ENCODE results near the gene GPRC5D. TPM values are rescaled to one million over a fixed set of nuclear protein-coding genes. Genes with fewer than 3 reads are reported as not detected.

The GPRC5D gene
- total RNA-seq, 1 donor from 2014 or later, result 0.35 TPM

DNA sequence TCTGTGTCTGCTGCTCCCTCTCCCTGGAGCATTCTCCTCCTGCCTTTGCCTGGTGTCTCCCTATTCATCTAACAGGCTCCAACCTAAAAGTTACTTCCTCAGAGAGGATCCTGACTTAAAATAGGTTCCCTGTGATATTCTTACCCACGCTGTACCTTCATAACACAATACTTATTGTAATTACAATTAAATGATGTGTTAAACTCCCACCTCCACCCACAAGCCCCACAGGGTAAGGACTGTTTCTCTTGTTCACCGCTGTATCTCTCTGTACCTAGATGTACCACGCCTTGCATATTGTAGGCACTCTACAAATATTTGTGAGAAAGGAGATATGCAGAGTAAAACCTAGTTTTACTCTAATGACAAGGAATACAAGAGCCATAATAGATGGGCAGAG is 43.1 kb upstream of the GPRC5D start:
- DNase-seq, result no peak
- TF ChIP-seq, protein P1, sequence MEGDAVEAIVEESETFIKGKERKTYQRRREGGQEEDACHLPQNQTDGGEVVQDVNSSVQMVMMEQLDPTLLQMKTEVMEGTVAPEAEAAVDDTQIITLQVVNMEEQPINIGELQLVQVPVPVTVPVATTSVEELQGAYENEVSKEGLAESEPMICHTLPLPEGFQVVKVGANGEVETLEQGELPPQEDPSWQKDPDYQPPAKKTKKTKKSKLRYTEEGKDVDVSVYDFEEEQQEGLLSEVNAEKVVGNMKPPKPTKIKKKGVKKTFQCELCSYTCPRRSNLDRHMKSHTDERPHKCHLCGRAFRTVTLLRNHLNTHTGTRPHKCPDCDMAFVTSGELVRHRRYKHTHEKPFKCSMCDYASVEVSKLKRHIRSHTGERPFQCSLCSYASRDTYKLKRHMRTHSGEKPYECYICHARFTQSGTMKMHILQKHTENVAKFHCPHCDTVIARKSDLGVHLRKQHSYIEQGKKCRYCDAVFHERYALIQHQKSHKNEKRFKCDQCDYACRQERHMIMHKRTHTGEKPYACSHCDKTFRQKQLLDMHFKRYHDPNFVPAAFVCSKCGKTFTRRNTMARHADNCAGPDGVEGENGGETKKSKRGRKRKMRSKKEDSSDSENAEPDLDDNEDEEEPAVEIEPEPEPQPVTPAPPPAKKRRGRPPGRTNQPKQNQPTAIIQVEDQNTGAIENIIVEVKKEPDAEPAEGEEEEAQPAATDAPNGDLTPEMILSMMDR (IDR thresholded peaks at IDR 0.05), result no peak
- no peak overlapping the region for H3K4me3 Mint-ChIP-seq
- no peaks in the 10 kb centered on the region for H3K36me3 Mint-ChIP-seq (ENCODE audit: low read depth)
- no peak overlapping the region for H3K27ac Mint-ChIP-seq
- CTCF ChIA-PET, result interaction anchor here (0.6 kb wide), 1 partner anchor 9 kb away, joined by 3 read pairs; no protein-coding TSS in a partner anchor
- H3K9me3 Mint-ChIP-seq, result no peaks in the 10 kb centered on the region
- H3K4me1 Mint-ChIP-seq, result peaks cover 32% of the 10 kb centered on the region
- POLR2A ChIA-PET, result no interaction called here
- ATAC-seq (ENCODE audit: low read depth), result no peak
- H3K27me3 Mint-ChIP-seq, result no peaks in the 10 kb centered on the region
- intact Hi-C loops (cut with micrococcal nuclease), result no loop called here

DNA sequence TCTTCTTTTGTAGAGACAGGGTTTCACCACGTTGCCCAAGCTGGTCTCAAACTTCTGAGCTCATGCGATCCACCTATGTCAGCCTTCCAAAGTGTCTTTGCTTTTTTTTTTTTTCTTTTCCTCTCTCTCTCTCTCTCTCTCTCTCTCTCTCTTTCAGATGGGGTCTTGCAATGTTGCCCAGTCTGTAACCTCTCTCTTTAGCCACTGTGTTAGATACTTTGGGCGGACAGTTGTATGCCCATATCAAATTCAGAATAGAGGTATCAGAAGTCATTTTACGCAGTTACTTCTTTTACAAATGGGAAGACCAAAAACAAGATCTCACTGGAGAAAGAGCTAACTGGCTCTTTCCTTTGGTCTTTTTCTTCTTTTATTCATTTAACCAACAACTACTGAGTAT is 41.4 kb upstream of the GPRC5D start:
- Mint-ChIP-seq H3K36me3 (ENCODE audit: low read depth) (peaks cover 6% of the 10 kb centered on the region), H3K9me3 (no peaks in the 10 kb centered on the region), H3K4me3 (peak overlapping the region; percentile 36), H3K27me3 (no peaks in the 10 kb centered on the region), H3K27ac (peak overlapping the region; percentile 60), H3K4me1 (peaks cover 18% of the 10 kb centered on the region)
- ChIA-PET POLR2A (interaction anchor here (0.6 to 0.7 kb wide), 2 partner anchors 8 to 272 kb away, joined by 3 to 4 read pairs; no protein-coding TSS in a partner anchor), CTCF (no interaction called here)
- TF ChIP-seq, protein P1 (IDR thresholded peaks at IDR 0.05), result no peak
- intact Hi-C loops (cut with micrococcal nuclease), result loop anchor here (2.0 kb wide), 1 partner anchor 77 kb away; no protein-coding TSS in a partner anchor
- no peak for DNase-seq
- ATAC-seq (ENCODE audit: low read depth), result no peak

DNA sequence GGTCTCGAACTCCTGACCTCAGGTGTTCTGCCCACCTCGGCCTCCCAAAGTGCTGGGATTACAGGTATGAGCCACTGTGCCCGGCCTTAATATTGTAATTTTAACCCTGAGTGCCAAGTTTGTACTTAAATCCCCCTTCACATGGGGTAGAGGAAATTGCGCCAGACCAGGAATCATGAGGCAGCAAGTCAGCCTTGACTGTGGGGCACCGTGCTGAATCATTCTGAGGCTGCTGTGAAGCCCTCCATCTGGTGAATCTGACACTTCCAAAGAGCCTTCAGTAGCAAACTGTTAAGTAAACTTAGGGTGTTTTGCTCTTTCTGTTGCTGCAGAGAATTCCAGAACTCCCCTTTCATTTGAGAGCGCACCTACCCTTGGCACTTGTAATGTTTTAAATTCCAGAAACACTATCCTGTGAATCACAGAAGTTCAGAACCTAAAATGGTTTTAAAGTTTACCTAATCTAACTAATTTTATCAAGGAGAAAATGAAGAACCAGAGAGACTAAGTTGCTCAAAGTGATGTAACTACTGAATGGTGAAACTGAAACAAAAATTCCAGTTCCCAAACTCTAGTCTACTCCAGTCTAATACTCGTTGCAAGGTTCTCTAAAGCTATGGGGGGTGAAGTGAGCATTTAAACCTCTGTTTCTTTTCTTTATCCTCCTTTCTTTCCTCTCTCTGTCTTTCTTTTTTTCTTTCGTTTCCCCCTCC is 40.6 kb upstream of the GPRC5D start:
- Mint-ChIP-seq H3K27ac (no peak overlapping the region), H3K27me3 (no peaks in the 10 kb centered on the region), H3K4me1 (peaks cover 17% of the 10 kb centered on the region), H3K9me3 (no peaks in the 10 kb centered on the region), H3K36me3 (ENCODE audit: low read depth) (peaks cover 9% of the 10 kb centered on the region), H3K4me3 (no peak overlapping the region)
- TF ChIP-seq, protein P1 (IDR thresholded peaks at IDR 0.05), result no peak
- CTCF ChIA-PET, result no interaction called here
- POLR2A ChIA-PET, result interaction anchor here (0.7 kb wide), 1 partner anchor 271 kb away, joined by 3 read pairs; no protein-coding TSS in a partner anchor
- DNase-seq, result no peak
- intact Hi-C loops (cut with micrococcal nuclease), result loop anchor here (2.0 kb wide), 1 partner anchor 76 kb away; no protein-coding TSS in a partner anchor
- ATAC-seq (ENCODE audit: low read depth), result no peak

DNA sequence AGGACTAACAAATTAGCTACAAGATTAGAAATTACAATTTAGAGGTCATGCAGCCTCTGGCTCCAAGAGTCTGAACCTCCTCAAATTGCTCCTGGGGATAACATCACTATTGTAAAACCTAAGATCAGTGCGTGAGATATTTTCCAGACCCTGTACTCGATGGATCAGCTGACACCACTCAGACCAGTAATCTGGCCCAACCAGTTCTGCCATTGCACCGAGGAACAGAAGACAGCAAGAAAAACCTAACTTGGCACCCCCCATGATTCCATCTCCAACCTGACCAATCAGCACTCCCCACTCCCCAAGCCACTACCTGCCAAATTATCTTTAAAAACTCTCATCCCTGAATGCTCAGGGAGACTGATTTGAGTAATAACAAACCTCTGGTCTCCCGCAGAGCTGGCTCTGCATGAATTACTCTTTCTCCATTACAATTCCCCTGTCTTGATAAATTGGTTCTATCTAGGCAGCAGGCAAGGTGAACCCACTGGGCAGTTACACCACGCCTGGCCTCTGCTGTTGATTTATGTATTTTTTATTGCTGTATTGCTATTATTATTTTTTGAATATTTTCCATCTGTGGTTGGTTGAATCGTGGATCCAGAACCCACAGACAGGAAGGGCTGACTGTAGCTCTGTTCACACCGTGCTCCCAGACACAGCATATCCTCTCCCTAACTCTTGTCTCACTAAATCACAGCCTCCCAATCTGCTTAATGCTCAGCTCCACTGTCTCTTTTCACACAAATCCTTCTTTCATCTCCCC is 38.9 kb upstream of the GPRC5D start:
- CTCF ChIA-PET, result no interaction called here
- POLR2A ChIA-PET, result no interaction called here
- Mint-ChIP-seq H3K36me3 (ENCODE audit: low read depth) (peaks cover 24% of the 10 kb centered on the region), H3K27ac (no peak overlapping the region), H3K4me3 (no peak overlapping the region), H3K4me1 (peaks cover 15% of the 10 kb centered on the region), H3K9me3 (no peaks in the 10 kb centered on the region), H3K27me3 (no peaks in the 10 kb centered on the region)
- TF ChIP-seq, protein P1 (IDR thresholded peaks at IDR 0.05), result no peak
- intact Hi-C loops (cut with micrococcal nuclease), result no loop called here
- no peak for ATAC-seq (ENCODE audit: low read depth)
- no peak for DNase-seq

DNA sequence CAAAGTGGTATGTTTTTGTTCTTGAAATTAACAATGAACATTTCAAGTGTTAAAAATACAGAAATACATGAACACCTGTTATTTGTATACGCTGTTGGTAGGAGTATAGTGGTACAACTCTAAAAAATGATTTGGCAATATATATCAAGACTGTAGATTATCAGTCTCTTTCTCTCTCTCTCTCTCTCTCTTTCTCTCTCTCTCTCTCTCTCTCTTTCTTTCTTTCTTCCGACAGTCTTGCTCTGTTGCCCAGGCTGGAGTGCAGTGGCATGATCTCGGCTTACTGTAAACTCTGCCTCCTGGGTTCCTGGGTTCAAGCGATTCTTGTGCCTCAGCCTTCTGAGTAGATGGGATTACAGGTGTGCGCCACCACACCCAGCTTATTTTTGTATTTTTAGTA is 35.5 kb upstream of the GPRC5D start:
- H3K9me3 Mint-ChIP-seq, result no peaks in the 10 kb centered on the region
- ATAC-seq (ENCODE audit: low read depth) (no peak), DNase-seq (no peak)
- ChIA-PET CTCF (no interaction called here), POLR2A (no interaction called here)
- peaks cover 5% of the 10 kb centered on the region for H3K4me1 Mint-ChIP-seq
- TF ChIP-seq, protein P1 (IDR thresholded peaks at IDR 0.05), result no peak
- peaks cover 30% of the 10 kb centered on the region for H3K36me3 Mint-ChIP-seq (ENCODE audit: low read depth)
- no peak overlapping the region for H3K27ac Mint-ChIP-seq
- H3K27me3 Mint-ChIP-seq, result no peaks in the 10 kb centered on the region
- intact Hi-C loops (cut with micrococcal nuclease), result no loop called here
- no peak overlapping the region for H3K4me3 Mint-ChIP-seq

All from activated B cell treated with CpG ODN at 0.5 μM for 24 hours (primary cell).